ENCODE results near the gene EFHB.
"Not testable (repeated sequence)": the region's sequence is repeated elsewhere in the genome, so short reads cannot be mapped to it uniquely, and the experiment has no call there.

Gene EFHB

GRCh38 chr3:19920401-19921080, 13.5 kb downstream of the EFHB start:
- no peak for DNase-seq

- DNase-seq = no peak
Measured at GRCh38 chr3:19917167-19917566, 16.9 kb downstream of the EFHB start.

GRCh38 chr3:19911452-19911851, 22.6 kb downstream of the EFHB start:
- DNase-seq = no peak

GRCh38 chr3:19907523-19907922, 26.5 kb downstream of the EFHB start:
- DNase-seq = no peak

GRCh38 chr3:19903649-19904048, 30.4 kb downstream of the EFHB start:
- DNase-seq = no peak

- DNase-seq = no peak
Measured at GRCh38 chr3:19901918-19902317, 32.1 kb downstream of the EFHB start.

- DNase-seq = no peak
Measured at GRCh38 chr3:19901337-19901736, 32.7 kb downstream of the EFHB start.

- not testable (repeated sequence) for DNase-seq
Measured at GRCh38 chr3:19899833-19900232, 34.2 kb downstream of the EFHB start.

GRCh38 chr3:19899264-19899663, 34.8 kb downstream of the EFHB start:
- DNase-seq = no peak

GRCh38 chr3:19898721-19899120, 35.3 kb downstream of the EFHB start:
- DNase-seq = no peak

- no peak for DNase-seq
Measured at GRCh38 chr3:19891740-19892139, 42.3 kb downstream of the EFHB start.

GRCh38 chr3:19888428-19889152, 45.4 kb downstream of the EFHB start:
- no peak for DNase-seq

GRCh38 chr3:19887122-19887521, 46.9 kb downstream of the EFHB start:
- not testable (repeated sequence) for DNase-seq

GRCh38 chr3:19886404-19886803, 47.6 kb downstream of the EFHB start:
- DNase-seq = no peak

GRCh38 chr3:19885468-19885867, 48.5 kb downstream of the EFHB start:
- DNase-seq = no peak

GRCh38 chr3:19881852-19882251, 52.2 kb downstream of the EFHB start:
- DNase-seq = no peak

GRCh38 chr3:19881036-19881435, 53.0 kb downstream of the EFHB start:
- DNase-seq = no peak

GRCh38 chr3:19877656-19878055, 56.4 kb downstream of the EFHB start:
- no peak for DNase-seq

GRCh38 chr3:19866751-19867347, 67.2 kb downstream of the EFHB start:
- peak in 1 of 4 experiments; percentile 0 for DNase-seq

- not testable (repeated sequence) for DNase-seq
Measured at GRCh38 chr3:19855318-19855717, 78.7 kb downstream of the EFHB start.

GRCh38 chr3:19846609-19847008, 87.4 kb downstream of the EFHB start:
- DNase-seq = not testable (repeated sequence)

All from activated naive CD4-positive, alpha-beta T cell (primary cell).